GM23338 (cell line): ENCODE data around the gene CYTL1.

Experiments used
- TF ChIP-seq, protein P1 (sequence below): IDR thresholded peaks from one replicate; pipeline ENCODE4 v1.6.1; 2018; ENCODE audit warnings: antibody characterized with exemption; ENCODE audit not compliant: unreplicated experiment
- TF ChIP-seq, protein P2 (sequence below), 2 experiments: fragments of 200-600 bp in 1 of 2; sonication (generic) in 1 of 2; conservative IDR thresholded peaks; 2 replicates each; pipeline versions ENCODE4 v1.5.1 to v1.6.1; 2016 to 2017; ENCODE audit warnings: antibody characterized with exemption in 2 of 2, low read depth in 2 of 2, mild to moderate bottlenecking in 2 of 2, moderate library complexity in 1 of 2

DNA sequence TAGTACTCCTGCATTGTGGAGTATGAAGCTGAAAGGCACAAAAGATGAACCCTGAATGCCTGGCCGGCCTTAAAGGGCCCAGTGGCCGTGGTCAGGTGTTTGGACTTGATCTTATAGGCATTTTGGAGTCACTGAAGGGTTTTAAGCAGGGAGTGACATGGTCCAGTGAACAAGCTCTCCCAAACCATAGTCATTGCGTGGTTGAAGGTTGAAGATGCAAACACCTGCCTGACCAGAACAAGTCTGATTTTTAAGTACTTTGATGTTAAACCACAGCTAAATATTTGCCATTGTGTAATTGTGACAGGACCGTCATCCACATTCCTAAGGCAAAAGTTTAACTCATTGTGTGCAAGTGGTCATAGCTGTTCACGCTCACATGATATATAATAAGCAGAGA, 35.3 kb upstream of the CYTL1 start:
- TF ChIP-seq, protein P1, sequence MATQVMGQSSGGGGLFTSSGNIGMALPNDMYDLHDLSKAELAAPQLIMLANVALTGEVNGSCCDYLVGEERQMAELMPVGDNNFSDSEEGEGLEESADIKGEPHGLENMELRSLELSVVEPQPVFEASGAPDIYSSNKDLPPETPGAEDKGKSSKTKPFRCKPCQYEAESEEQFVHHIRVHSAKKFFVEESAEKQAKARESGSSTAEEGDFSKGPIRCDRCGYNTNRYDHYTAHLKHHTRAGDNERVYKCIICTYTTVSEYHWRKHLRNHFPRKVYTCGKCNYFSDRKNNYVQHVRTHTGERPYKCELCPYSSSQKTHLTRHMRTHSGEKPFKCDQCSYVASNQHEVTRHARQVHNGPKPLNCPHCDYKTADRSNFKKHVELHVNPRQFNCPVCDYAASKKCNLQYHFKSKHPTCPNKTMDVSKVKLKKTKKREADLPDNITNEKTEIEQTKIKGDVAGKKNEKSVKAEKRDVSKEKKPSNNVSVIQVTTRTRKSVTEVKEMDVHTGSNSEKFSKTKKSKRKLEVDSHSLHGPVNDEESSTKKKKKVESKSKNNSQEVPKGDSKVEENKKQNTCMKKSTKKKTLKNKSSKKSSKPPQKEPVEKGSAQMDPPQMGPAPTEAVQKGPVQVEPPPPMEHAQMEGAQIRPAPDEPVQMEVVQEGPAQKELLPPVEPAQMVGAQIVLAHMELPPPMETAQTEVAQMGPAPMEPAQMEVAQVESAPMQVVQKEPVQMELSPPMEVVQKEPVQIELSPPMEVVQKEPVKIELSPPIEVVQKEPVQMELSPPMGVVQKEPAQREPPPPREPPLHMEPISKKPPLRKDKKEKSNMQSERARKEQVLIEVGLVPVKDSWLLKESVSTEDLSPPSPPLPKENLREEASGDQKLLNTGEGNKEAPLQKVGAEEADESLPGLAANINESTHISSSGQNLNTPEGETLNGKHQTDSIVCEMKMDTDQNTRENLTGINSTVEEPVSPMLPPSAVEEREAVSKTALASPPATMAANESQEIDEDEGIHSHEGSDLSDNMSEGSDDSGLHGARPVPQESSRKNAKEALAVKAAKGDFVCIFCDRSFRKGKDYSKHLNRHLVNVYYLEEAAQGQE: no peak
- TF ChIP-seq, protein P2, sequence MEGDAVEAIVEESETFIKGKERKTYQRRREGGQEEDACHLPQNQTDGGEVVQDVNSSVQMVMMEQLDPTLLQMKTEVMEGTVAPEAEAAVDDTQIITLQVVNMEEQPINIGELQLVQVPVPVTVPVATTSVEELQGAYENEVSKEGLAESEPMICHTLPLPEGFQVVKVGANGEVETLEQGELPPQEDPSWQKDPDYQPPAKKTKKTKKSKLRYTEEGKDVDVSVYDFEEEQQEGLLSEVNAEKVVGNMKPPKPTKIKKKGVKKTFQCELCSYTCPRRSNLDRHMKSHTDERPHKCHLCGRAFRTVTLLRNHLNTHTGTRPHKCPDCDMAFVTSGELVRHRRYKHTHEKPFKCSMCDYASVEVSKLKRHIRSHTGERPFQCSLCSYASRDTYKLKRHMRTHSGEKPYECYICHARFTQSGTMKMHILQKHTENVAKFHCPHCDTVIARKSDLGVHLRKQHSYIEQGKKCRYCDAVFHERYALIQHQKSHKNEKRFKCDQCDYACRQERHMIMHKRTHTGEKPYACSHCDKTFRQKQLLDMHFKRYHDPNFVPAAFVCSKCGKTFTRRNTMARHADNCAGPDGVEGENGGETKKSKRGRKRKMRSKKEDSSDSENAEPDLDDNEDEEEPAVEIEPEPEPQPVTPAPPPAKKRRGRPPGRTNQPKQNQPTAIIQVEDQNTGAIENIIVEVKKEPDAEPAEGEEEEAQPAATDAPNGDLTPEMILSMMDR (conservative IDR thresholded peaks at IDR 0.05; ENCODE audit: low read depth in 2 of 2): no peak
